ENCODE data around the gene GOLGA3. TPM values are rescaled to one million over a fixed set of nuclear protein-coding genes. Genes with fewer than 3 reads are reported as not detected.

Gene GOLGA3
- total RNA-seq, 1 experiment from 2014 or later, result 62.2 TPM

DNA sequence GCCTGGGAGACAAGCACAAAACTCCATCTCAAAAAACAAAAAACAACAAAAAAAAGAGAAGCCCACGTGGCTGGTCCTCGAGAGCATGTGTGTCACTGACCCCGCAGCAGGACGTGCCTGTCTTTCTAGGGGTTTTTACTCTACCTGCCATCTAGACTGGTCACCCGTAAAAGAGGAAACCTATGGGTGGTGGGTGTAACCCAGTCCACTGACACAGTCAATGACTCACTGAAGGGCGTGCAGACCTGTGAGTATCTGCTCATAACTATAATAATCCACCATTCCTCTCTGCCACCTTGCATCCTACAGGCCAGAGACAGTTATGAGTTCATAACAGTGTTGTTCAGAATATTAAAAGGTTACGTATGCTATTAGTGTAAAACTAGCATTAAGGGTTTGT, 4.6 kb downstream of the GOLGA3 start:
- peaks cover 3% of the 10 kb centered on the region for H3K36me3 ChIP-seq (ENCODE audit: control insufficient read depth, insufficient read depth, low read length)
- intact Hi-C loops (cut with micrococcal nuclease; ENCODE audit: unreplicated experiment), result no loop called here
- Mint-ChIP-seq H3K36me3 (ENCODE audit: insufficient read depth, unreplicated experiment) (peaks cover 92% of the 10 kb centered on the region), H3K27me3 (ENCODE audit: insufficient read depth, unreplicated experiment) (no peaks in the 10 kb centered on the region), H3K9me3 (ENCODE audit: unreplicated experiment) (no peaks in the 10 kb centered on the region), H3K4me3 (ENCODE audit: unreplicated experiment) (no peak overlapping the region), H3K4me1 (ENCODE audit: low read depth, unreplicated experiment) (no peaks in the 10 kb centered on the region), H3K27ac (ENCODE audit: unreplicated experiment) (no peak overlapping the region)
- no peak overlapping the region for H3K4me3 ChIP-seq (ENCODE audit: low read depth, low read length)
- ChIA-PET POLR2A (no interaction called here), CTCF (no interaction called here)
- H3K27me3 ChIP-seq (replicated peaks; ENCODE audit: control insufficient read depth, insufficient read depth, low read length), result no peaks in the 10 kb centered on the region
- TF ChIP-seq, protein P1, sequence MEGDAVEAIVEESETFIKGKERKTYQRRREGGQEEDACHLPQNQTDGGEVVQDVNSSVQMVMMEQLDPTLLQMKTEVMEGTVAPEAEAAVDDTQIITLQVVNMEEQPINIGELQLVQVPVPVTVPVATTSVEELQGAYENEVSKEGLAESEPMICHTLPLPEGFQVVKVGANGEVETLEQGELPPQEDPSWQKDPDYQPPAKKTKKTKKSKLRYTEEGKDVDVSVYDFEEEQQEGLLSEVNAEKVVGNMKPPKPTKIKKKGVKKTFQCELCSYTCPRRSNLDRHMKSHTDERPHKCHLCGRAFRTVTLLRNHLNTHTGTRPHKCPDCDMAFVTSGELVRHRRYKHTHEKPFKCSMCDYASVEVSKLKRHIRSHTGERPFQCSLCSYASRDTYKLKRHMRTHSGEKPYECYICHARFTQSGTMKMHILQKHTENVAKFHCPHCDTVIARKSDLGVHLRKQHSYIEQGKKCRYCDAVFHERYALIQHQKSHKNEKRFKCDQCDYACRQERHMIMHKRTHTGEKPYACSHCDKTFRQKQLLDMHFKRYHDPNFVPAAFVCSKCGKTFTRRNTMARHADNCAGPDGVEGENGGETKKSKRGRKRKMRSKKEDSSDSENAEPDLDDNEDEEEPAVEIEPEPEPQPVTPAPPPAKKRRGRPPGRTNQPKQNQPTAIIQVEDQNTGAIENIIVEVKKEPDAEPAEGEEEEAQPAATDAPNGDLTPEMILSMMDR (IDR thresholded peaks at IDR 0.05; ENCODE audit: insufficient read depth in 1 of 2, low read depth in 1 of 2, low read length in 1 of 2, severe bottlenecking in 1 of 2, unreplicated experiment in 1 of 2), result no peak
- DNase-seq, result no peak
- BruUV-seq (replicated peaks), result no TSS peak
- H3K9me3 ChIP-seq, result no peaks in the 10 kb centered on the region
- H3K4me1 ChIP-seq, result 0 out of 2 replicates have a peak, but pooled peaks cover 7% of the 10 kb centered on the region

DNA sequence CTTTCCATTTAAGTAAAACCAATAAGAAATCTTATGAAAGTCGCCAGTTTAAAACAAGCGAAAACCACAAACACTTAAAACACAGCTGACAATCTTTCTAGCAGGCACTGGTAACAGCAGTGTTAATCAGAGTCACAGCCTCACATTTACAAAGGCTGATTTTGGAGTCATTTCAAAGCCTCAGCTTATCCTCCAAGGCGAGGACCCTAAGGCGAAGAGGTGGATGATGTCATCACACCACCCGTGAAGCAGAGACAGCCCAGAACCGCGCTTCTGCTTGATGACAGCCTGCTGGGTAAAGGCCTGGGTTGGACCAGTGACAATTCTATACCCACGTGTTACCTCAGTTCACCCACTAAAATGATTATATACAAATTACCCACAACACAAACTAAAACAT, 10.1 kb downstream of the GOLGA3 start:
- CTCF ChIA-PET, result no interaction called here
- POLR2A ChIA-PET, result no interaction called here
- no peaks in the 10 kb centered on the region for H3K4me1 ChIP-seq
- no peak for DNase-seq
- peaks cover 1% of the 10 kb centered on the region for H3K36me3 ChIP-seq (ENCODE audit: control insufficient read depth, insufficient read depth, low read length)
- H3K4me3 Mint-ChIP-seq (ENCODE audit: unreplicated experiment), result no peak overlapping the region
- H3K27ac Mint-ChIP-seq (ENCODE audit: unreplicated experiment), result no peak overlapping the region
- H3K4me1 Mint-ChIP-seq (ENCODE audit: low read depth, unreplicated experiment), result no peaks in the 10 kb centered on the region
- H3K9me3 Mint-ChIP-seq (ENCODE audit: unreplicated experiment), result no peaks in the 10 kb centered on the region
- no peak overlapping the region for H3K4me3 ChIP-seq (ENCODE audit: low read depth, low read length)
- TF ChIP-seq, protein P1 (IDR thresholded peaks at IDR 0.05; ENCODE audit: insufficient read depth in 1 of 2, low read depth in 1 of 2, low read length in 1 of 2, severe bottlenecking in 1 of 2, unreplicated experiment in 1 of 2), result no peak
- no peaks in the 10 kb centered on the region for H3K27me3 Mint-ChIP-seq (ENCODE audit: insufficient read depth, unreplicated experiment)
- H3K27me3 ChIP-seq (replicated peaks; ENCODE audit: control insufficient read depth, insufficient read depth, low read length), result no peaks in the 10 kb centered on the region
- no peaks in the 10 kb centered on the region for H3K9me3 ChIP-seq
- no TSS peak for BruUV-seq (replicated peaks)
- peaks cover 81% of the 10 kb centered on the region for H3K36me3 Mint-ChIP-seq (ENCODE audit: insufficient read depth, unreplicated experiment)
- intact Hi-C loops (cut with micrococcal nuclease; ENCODE audit: unreplicated experiment), result no loop called here

DNA sequence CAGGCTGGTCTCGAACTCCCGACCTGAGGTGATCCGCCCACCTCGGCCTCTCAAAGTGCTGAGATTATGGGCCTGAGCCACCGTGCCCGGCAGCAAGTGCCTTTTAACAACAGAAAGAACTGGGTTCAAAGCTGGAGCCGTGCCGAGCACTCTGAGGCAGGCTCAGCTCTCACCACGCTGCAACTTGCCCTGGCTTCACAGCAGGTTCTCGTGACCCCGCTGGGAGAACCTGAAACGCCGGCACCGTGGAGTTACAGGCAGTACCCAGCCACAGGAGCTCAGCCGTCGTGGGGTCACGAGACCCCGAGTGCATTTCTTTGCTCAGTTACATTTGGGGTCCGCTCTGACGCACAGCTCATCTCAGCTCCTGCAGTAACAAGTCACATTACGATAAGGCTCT, 14.4 kb downstream of the GOLGA3 start:
- Mint-ChIP-seq H3K4me1 (ENCODE audit: low read depth, unreplicated experiment) (no peaks in the 10 kb centered on the region), H3K27me3 (ENCODE audit: insufficient read depth, unreplicated experiment) (no peaks in the 10 kb centered on the region), H3K36me3 (ENCODE audit: insufficient read depth, unreplicated experiment) (peaks cover 88% of the 10 kb centered on the region), H3K4me3 (ENCODE audit: unreplicated experiment) (no peak overlapping the region), H3K27ac (ENCODE audit: unreplicated experiment) (no peak overlapping the region), H3K9me3 (ENCODE audit: unreplicated experiment) (no peaks in the 10 kb centered on the region)
- no peaks in the 10 kb centered on the region for H3K9me3 ChIP-seq
- H3K4me3 ChIP-seq (ENCODE audit: low read depth, low read length), result no peak overlapping the region
- ChIA-PET CTCF (no interaction called here), POLR2A (interaction anchor here (0.7 kb wide), 1 partner anchor 20 kb away, joined by 16 read pairs; no protein-coding TSS in a partner anchor)
- TF ChIP-seq, protein P1 (IDR thresholded peaks at IDR 0.05; ENCODE audit: insufficient read depth in 1 of 2, low read depth in 1 of 2, low read length in 1 of 2, severe bottlenecking in 1 of 2, unreplicated experiment in 1 of 2), result no peak
- peaks cover 3% of the 10 kb centered on the region; the same call in 1 of the 2 replicates for H3K36me3 ChIP-seq (ENCODE audit: control insufficient read depth, insufficient read depth, low read length)
- H3K27me3 ChIP-seq (replicated peaks; ENCODE audit: control insufficient read depth, insufficient read depth, low read length), result no peaks in the 10 kb centered on the region
- BruUV-seq (replicated peaks), result no TSS peak
- no peaks in the 10 kb centered on the region for H3K4me1 ChIP-seq
- no peak for DNase-seq
- intact Hi-C loops (cut with micrococcal nuclease; ENCODE audit: unreplicated experiment), result no loop called here
